Measurements from ENCODE around the gene RPL38.

RPL38 gene

GRCh38 chr17:74228306-74228978, 25.0 kb downstream of the RPL38 start (continued):
- no peak for TF ChIP-seq ZSCAN4 (tag by site-specific recombination; IDR thresholded peaks at IDR 0.05)
- TF ChIP-seq ZNF10 (tag by site-specific recombination; IDR thresholded peaks at IDR 0.05) = no peak
- TF ChIP-seq SALL2 (tag by site-specific recombination; IDR thresholded peaks at IDR 0.05; ENCODE audit: borderline replicate concordance) = no peak
- no peak for TF ChIP-seq ZNF174 (tag by site-specific recombination; IDR thresholded peaks at IDR 0.05)
- no peak for TF ChIP-seq ZNF707 (tag by site-specific recombination; IDR thresholded peaks at IDR 0.05)

GRCh38 chr17:74230896-74231295, 27.4 kb downstream of the RPL38 start:
- POLR2A ChIA-PET = no interaction called here
- Histone ChIP-seq H3K36me3 (ENCODE audit: control insufficient read depth in 2 of 2, insufficient read depth in 1 of 2, low read length in 2 of 2) (peaks cover 0 to 4% of the 10 kb centered on the region in 2 experiments; a peak in 1 of 3 replicates), H3K27ac (ENCODE audit: extremely low read depth, low read depth, low read length) (no peak overlapping the region), H3K4me1 (ENCODE audit: control insufficient read depth, insufficient read depth, low read length) (no peaks in the 10 kb centered on the region), H3K9me3 (ENCODE audit: control insufficient read depth, insufficient read depth, low read depth, low read length) (no peaks in the 10 kb centered on the region), H3K4me3 (ENCODE audit: low read depth, low read length) (no peak overlapping the region)
- CTCF ChIA-PET = interaction anchor here (0.6 to 0.7 kb wide), 3 partner anchors 18 to 917 kb away, joined by 3 read pairs; partner anchors contain the start of gene TTYH2
- TF ChIP-seq ZNF148 (tag by site-specific recombination; IDR thresholded peaks at IDR 0.05; ENCODE audit: borderline replicate concordance) (no peak), REST (tag by site-specific recombination; IDR thresholded peaks at IDR 0.05) (no peak)

- Histone ChIP-seq H3K4me1 (ENCODE audit: control insufficient read depth, insufficient read depth, low read length) (no peaks in the 10 kb centered on the region), H3K9me3 (ENCODE audit: control insufficient read depth, insufficient read depth, low read depth, low read length) (no peaks in the 10 kb centered on the region), H3K4me3 (ENCODE audit: low read depth, low read length) (no peak overlapping the region), H3K27ac (ENCODE audit: extremely low read depth, low read depth, low read length) (no peak overlapping the region), H3K36me3 (ENCODE audit: control insufficient read depth in 2 of 2, insufficient read depth in 1 of 2, low read length in 2 of 2) (peaks cover 0 to 5% of the 10 kb centered on the region in 2 experiments; a peak in 1 of 3 replicates)
- CTCF ChIA-PET = interaction anchor here (0.6 to 1.0 kb wide), 5 partner anchors 27 to 313 kb away, joined by 3 to 7 read pairs (median 3); partner anchors contain the start of gene CD300C
- POLR2A ChIA-PET = no interaction called here
- TF ChIP-seq HOXD13 (CRISPR knock-in tag; IDR thresholded peaks at IDR 0.05; ENCODE audit: borderline replicate concordance) (no peak), ZNF513 (tag by site-specific recombination; IDR thresholded peaks at IDR 0.05) (no peak), GLI4 (tag by site-specific recombination; IDR thresholded peaks at IDR 0.05) (no peak), ZSCAN4 (tag by site-specific recombination; IDR thresholded peaks at IDR 0.05) (no peak), GFI1B (tag by site-specific recombination; IDR thresholded peaks at IDR 0.05) (no peak), ZNF549 (tag by site-specific recombination; IDR thresholded peaks at IDR 0.05) (no peak), ZNF747 (tag by site-specific recombination; IDR thresholded peaks at IDR 0.05) (no peak), ZNF785 (tag by site-specific recombination; IDR thresholded peaks at IDR 0.05) (no peak), YY1 (tag by site-specific recombination; IDR thresholded peaks at IDR 0.05) (no peak), ZNF114 (tag by site-specific recombination; IDR thresholded peaks at IDR 0.05) (no peak), WT1 (tag by site-specific recombination; IDR thresholded peaks at IDR 0.05) (no peak), SP7 (tag by site-specific recombination; IDR thresholded peaks at IDR 0.05) (no peak), ZXDB (tag by site-specific recombination; IDR thresholded peaks at IDR 0.05) (no peak), ZNF664 (tag by site-specific recombination; IDR thresholded peaks at IDR 0.05) (no peak)
Observed at GRCh38 chr17:74231928-74232907, 28.7 kb downstream of the RPL38 start.

Data from HEK293 (cell line).